Measurements from ENCODE around the gene NOC3L. TPM values are rescaled to one million over a fixed set of nuclear protein-coding genes. Genes with fewer than 3 reads are reported as not detected.

Gene NOC3L
- total and polyA plus RNA-seq, 2 donors (not counting 1 experiment from before 2014, with no cell fraction given) = 10.2 to 42.0 TPM

- H3K9ac ChIP-seq (ENCODE audit: low read length) = peak overlapping the region; percentile 93
- H3K9me3 Mint-ChIP-seq (ENCODE audit: insufficient read depth) = peaks cover 3% of the 10 kb centered on the region
- peaks cover 23% of the 10 kb centered on the region for H3K27me3 Mint-ChIP-seq
- H3K4me3 Mint-ChIP-seq = peak overlapping the region; percentile 94
- peak overlapping the region; percentile 76 to 86 for H3K27ac ChIP-seq (ENCODE audit: low read length in 2 of 2)
- peaks cover 0 to 8% (median 0%) of the 10 kb centered on the region in 4 experiments for H3K27me3 ChIP-seq (replicated peaks in 1 of 4; ENCODE audit: control extremely low read depth in 1 of 4, control insufficient read depth in 3 of 4, insufficient read depth in 4 of 4, low read length in 3 of 4)
- no peaks in the 10 kb centered on the region for H3K36me3 ChIP-seq (replicated peaks in 1 of 2; ENCODE audit: control extremely low read depth in 1 of 2, control insufficient read depth in 1 of 2, extremely low read depth in 1 of 2, insufficient read depth in 2 of 2, low read length in 1 of 2)
- peak overlapping the region; percentile 96 for H3K27ac Mint-ChIP-seq
- TF ChIP-seq CTCF (IDR thresholded peaks at IDR 0.05) (no peak), EZH2 (IDR thresholded peaks at IDR 0.05; ENCODE audit: borderline replicate concordance, insufficient read depth, low read depth, low read length, poor library complexity, severe bottlenecking) (no peak)
- DNase-seq (peak; percentile 70), ATAC-seq (ENCODE audit: low read depth) (peak; percentile 15)
- H4K20me1 ChIP-seq (ENCODE audit: control insufficient read depth, insufficient read depth, low read length, poor library complexity, severe bottlenecking) = no peaks in the 10 kb centered on the region
- peaks cover 0 to 9% (median 6%) of the 10 kb centered on the region in 3 donors for H3K9me3 ChIP-seq (ENCODE audit: control extremely low read depth in 1 of 3, control insufficient read depth in 2 of 3, insufficient read depth in 1 of 3, low read length in 2 of 3)
- H3K4me3 ChIP-seq (ENCODE audit: control extremely low read depth in 1 of 5, extremely low read depth in 1 of 5, insufficient read depth in 1 of 5, low read depth in 2 of 5, low read length in 4 of 5) = peak overlapping the region; percentile 7 to 92 (median 79)
- CTCF ChIA-PET = interaction anchor here (0.7 to 3.3 kb wide), 7 partner anchors 9 to 1727 kb away, joined by 3 to 22 read pairs (median 6); partner anchors contain the start of genes NOC3L and ZNF518A
- peak overlapping the region; percentile 95 for H3K4me2 ChIP-seq (replicated peaks; ENCODE audit: low read depth, low read length, poor library complexity, severe bottlenecking)
- POLR2A ChIA-PET = interaction anchor here (0.8 to 2.0 kb wide), 2 partner anchors 36 to 40 kb away, joined by 3 to 15 read pairs; partner anchors contain the start of gene NOC3L
- intact Hi-C loops (cut with micrococcal nuclease) = loop anchor here (1.0 to 10.0 kb wide), 4 partner anchors 41 to 142 kb away; partner anchors contain the start of genes HELLS and NOC3L
- 1% methylated on average over 77 of the region's 77 CpGs for WGBS (ENCODE audit: insufficient coverage)
- H3K4me1 ChIP-seq (ENCODE audit: control insufficient read depth in 2 of 2, insufficient read depth in 2 of 2, low read length in 2 of 2) = peaks cover 13 to 15% of the 10 kb centered on the region in 2 donors
- H2AFZ ChIP-seq (ENCODE audit: insufficient read depth, low read depth, low read length, poor library complexity, severe bottlenecking) = peak overlapping the region; percentile 97
- peaks cover 15% of the 10 kb centered on the region for H3K4me1 Mint-ChIP-seq
- peaks cover 32% of the 10 kb centered on the region for H3K79me2 ChIP-seq (ENCODE audit: control insufficient read depth, insufficient read depth, low read length)
Measured at GRCh38 chr10:94402843-94403379, 40.2 kb upstream of the NOC3L start.

Data from B cell (primary cell).